HG03066 (cell line): ENCODE results near the gene DEAF1.
A peak's percentile ranks its signal among the peaks of the same experiment; 100 is the strongest.
"Not testable (repeated sequence)": the region's sequence is repeated elsewhere in the genome, so short reads cannot be mapped to it uniquely, and the experiment has no call there.

Source experiments
- ATAC-seq: cut with Tn5 transposase; IDR thresholded peaks from one replicate; pipeline ENCODE4 v1.9.1; 2021; ENCODE audit warnings: low read depth; ENCODE audit not compliant: unreplicated experiment

Gene DEAF1

DNA sequence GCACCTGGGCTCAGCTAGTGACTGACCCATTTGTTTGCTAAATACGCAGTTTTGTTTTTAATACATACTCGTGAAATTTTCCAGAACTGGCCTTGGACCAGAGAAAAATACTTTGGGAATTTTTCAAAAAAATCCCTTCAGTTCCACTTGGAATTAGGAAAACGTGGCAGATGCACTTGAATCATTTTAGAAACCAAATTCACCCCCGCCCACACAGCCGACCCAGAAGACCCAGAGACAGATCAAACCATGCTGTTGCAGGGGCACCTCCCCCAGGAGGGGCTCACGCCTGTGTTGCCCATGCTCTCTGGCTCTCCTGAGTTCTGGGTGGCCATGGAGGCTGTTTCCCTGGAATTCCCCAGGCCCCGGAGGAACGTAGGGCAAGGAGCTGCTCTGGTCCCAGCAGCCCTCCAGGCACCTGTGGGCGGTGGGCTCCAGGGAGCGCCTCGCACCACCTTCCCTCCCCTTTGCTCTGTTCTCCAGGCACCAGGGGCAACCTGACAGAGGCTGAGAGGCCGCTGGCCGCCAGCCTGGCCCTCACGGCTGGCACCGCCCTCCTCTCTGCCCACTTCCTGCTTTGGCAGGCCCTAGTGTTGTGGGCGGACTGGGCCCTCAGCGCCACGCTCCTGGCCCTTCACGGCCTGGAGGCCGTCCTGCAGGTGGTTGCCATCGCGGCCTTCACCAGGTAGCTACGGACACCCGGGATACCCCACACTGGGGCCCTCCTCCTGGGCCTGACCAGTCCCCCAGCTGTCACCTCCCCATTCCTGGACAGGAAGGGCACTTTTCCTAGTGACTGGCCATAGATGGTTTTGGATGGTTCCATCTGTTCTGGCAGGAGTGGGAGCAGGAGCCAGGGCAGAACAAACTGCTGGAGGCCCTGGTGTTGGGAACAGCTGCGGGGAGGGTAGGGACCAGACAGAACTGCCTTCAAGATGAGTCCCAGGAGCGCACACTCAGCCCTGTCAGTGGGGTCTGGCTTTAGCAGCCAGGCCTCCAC lies 7.7 kb upstream of the DEAF1 start:
- ATAC-seq, result no peak

- no peak for ATAC-seq
Observed at GRCh38 chr11:701741-702461, 6.9 kb upstream of the DEAF1 start.

- no peak for ATAC-seq
Observed at GRCh38 chr11:699753-700152, 4.7 kb upstream of the DEAF1 start.

DNA sequence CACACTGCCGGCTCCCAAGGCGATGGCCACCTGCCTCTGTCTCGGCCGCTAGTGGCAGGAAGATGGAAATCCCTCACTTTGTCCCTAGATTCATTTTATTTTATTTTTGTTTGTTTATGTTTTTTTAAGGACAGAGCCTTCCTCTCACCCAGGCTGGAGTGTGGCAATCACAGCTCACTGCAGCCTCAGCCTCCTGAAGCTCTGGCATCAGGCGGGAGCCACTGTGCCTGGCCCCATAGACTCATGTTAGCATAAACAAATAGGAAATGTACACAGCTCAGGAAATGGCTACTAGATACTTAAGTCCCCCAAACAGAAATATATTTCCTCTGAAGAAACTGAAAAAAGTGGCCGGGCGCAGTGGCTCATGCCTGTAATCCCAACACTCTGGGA lies 4.1 kb upstream of the DEAF1 start:
- no peak for ATAC-seq

DNA sequence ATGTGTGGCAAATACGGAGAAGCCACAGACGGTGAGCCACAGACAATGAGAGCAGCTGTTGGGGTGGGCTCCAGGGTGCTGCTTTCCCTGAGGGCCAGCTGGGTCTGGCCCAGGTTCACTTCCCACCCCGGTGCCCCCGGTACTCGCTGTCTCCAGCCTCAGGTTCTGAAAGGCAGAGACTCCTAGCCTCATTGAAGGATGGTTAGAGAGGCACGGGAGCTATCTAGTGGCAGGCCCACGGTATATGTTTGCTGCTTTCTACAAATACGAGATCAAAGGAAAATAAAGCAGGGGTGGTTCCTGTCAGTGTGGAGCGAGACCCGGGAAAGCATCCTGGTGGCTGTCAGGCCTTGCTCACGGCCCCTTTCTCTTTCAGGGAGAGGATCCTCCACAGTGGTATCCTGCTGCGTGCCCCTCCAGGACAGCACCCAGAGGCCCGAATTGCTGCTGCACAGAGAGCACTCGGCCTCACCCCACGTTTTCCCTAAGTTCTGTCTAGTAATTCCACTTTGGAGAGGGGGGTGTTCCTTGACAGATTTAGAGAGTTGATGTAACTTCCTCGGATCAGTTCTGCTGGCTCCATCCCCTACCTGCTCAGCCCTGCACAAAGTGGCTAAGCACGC lies 3.6 kb upstream of the DEAF1 start:
- no peak for ATAC-seq

GRCh38 chr11:697811-698311 lies 2.8 kb upstream of the DEAF1 start:
- ATAC-seq, result no peak

- ATAC-seq, result no peak
Observed at GRCh38 chr11:696955-697491, 2.0 kb upstream of the DEAF1 start.

- peak; percentile 61 for ATAC-seq
Observed at GRCh38 chr11:695538-696248, 671 bp upstream of the DEAF1 start, which contains the start of gene TMEM80. TSS of gene TMEM80 (plus strand) at chr11:695816. CDS start at chr11:695828, 12 bp downstream.

- no peak for ATAC-seq
Observed at GRCh38 chr11:695288-695537, 191 bp upstream of the DEAF1 start.

DNA sequence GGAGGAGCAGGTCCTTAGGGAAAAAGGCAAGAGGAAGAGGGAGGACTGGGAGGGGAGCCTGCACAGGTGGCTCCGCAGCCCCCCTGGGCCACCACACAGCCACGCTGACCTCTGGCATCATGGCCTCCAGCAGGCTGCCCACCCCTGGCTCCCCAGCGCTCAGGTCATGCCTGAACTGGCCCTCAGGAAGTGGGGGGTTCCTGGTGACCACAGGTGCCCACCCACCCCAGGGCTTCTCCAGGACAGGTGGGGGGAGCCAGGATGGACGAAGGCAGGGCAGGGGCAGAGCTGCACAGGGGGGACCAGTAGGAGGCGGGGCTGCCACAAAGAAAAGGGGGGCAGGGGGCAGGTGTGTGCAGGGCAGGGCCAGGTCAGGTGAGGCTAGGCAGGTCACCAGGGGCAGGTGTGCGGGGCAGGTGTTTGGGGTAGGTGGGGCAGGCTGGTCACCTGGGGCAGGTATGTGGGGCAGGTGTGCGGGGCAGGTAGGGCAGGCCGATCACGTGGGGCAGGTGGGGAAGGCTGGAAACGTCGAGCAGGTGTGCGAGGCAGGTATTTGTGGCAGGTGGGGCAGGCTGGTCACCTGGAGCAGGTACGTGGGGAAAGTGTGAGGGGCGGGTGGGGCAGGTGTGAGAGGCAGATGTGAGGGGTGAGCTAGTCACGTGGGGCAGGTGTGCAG lies 997 bp downstream of the DEAF1 start:
- ATAC-seq, result no peak

- ATAC-seq, result no peak
Observed at GRCh38 chr11:693415-693831, 1.6 kb downstream of the DEAF1 start.

GRCh38 chr11:692824-693414 lies 2.1 kb downstream of the DEAF1 start:
- no peak for ATAC-seq

DNA sequence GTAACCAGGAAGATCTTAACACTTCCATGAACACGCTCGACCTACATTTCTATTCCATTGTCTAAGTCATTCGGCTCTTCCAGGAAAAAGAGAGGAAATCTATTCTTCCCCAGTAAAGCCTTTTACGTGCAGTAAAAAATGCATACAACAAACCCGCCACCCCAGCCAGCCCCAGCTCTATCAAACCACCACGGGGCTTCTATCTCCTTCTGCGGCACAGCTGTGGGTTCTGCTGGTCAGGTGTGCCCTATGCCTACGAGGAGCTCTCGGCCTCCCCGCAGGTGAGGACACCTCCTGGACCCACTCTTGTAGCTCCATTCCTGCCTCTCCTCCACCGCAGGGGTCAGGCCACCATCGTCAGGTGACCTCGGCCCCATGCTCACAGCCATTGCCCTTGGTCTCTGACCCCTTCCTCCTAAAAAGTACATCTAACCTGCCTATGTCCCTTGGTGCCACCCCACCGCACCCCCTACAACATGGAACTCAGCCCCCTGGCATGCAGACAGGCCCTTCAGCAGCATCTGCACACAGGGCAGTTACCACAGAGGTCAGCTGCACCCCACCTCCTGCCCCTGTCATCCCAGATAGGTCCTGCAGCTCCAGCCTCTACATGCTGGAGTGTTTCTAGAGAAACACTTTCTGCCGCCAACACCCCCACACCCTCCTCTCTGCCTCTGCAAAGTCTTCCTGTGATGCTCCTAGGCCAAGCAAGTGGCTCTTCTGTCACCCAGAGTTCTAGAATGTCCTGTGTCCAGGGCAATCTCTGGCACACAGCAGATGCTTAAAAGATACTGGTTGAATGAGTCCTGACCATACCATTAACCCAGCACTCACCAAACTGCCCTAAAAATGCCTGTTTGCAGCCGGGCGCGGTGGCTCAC lies 3.1 kb downstream of the DEAF1 start:
- no peak for ATAC-seq

DNA sequence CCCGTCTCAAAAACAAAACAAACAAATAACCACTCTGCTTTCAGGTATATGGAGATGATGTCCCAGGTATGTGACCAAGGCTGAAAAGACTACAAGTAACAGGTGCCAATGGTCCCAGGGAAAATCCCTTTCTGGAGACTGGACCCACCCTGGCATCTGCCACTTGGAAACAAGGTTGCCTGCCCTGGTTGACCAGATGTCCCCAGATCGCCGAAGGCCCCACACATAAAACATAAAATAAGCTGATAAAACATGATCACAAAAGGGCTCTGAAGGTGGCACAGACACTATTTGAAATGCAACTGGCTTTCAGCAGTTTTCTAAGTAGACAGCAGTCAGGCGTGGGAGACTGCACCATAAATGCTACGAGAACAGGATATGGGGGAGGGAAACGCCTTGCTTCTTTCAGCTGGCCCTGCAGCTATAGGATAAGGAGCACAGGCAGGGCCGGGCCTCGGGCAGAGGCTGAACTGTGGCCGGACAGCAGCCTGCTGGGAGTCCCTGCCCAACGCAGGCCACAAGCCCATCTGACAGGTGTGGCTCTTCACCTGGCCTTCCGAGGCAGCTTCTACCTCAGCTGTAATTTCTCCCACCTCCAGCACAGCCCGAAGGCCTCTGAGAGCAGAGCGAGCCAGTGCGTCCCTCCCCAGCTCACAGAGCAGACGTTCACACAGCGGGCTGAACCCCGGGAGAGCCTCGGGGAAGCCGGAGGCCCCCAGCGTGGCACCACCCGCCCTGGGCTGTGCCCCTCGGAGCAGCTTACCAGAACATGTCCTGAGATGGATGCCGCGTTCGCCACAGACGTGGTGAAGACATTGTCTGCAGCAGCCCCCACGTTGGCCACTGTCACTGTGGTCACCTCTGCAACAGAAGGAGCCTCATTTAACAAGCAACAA lies 4.0 kb downstream of the DEAF1 start:
- no peak for ATAC-seq

- not testable (repeated sequence) for ATAC-seq
Observed at GRCh38 chr11:690244-690643, 4.8 kb downstream of the DEAF1 start.

DNA sequence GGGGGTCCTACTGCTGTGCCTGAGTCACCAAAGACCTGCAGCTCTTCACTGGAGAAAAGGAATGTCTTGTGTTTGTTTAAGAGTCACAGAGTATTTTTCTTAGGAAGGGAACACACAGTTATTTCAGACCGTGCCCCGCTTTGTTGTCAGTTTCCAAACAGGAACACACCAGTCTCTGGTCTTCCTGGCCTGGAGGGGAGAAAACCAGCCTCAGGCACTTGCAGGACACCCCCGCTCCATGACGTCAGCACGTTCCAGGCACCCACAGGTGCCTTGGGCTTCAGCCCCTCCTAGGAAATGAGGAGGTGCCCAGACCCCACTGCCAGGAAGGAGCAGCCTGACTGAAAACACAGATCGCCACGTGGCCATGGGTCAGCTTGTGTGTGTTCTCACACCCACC lies 5.4 kb downstream of the DEAF1 start:
- ATAC-seq, result no peak

DNA sequence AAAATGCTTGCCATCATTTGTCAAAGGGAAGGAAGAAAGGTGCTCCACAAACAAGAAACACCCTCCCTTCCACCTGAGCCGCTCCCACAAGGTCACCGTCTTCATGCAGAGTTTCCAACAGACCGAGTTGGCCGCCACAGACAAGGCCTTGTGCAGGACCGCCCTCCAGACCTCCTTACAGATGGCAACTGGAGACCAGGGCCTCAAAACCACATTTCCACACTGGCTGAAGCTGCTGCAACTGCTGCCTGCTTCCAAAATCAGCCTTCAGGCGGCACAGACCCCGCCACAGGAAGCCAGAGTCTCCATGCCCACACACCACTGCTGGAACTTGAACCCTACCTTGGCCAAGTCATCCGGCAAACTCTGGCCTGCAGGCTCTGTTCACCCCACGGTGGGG lies 6.3 kb downstream of the DEAF1 start:
- ATAC-seq, result no peak
